ENCODE results near the gene CCDC30. TPM values are rescaled to one million over a fixed set of nuclear protein-coding genes. Genes with fewer than 3 reads are reported as not detected.
"Not testable (repeated sequence)": the region's sequence is repeated elsewhere in the genome, so short reads cannot be mapped to it uniquely, and the experiment has no call there.

CCDC30 gene
- total RNA-seq, 4 donors from 2014 or later: 0.75 to 3.7 (median 1.7) TPM

GRCh38 chr1:42476605-42477004 is 13.5 kb downstream of the CCDC30 start:
- WGBS, 2 donors (ENCODE audit: low coverage in 1 of 2): 85 to 88% methylated on average over 2 to 4 of the region's 4 CpGs
- in situ Hi-C loops (cut with MboI; ENCODE audit: low pct_ligation_motif_present in 1 of 4, low pct_unique_long_range_greater_than_20kb in 1 of 4, low sequenced_read_pairs in 3 of 4) (no loop called here), intact Hi-C loops (cut with DNase I; ENCODE audit: low total_unique reads) (no loop called here)
- no peak for DNase-seq
- H3K4me1 ChIP-seq: no peaks in the 10 kb centered on the region
- no peak overlapping the region for H3K4me3 ChIP-seq
- no peaks in the 10 kb centered on the region for H3K27me3 ChIP-seq
- TF ChIP-seq EP300 (IDR thresholded peaks at IDR 0.05; ENCODE audit: low read depth): no peak
- TF ChIP-seq POLR2A (IDR thresholded peaks at IDR 0.05): no peak
- no peak for TF ChIP-seq CTCF (IDR thresholded peaks at IDR 0.05)
- TF ChIP-seq POLR2AphosphoS5 (IDR thresholded peaks at IDR 0.05): no peak
- H3K36me3 ChIP-seq: peaks cover 0 to 7% (median 0%) of the 10 kb centered on the region in 4 donors
- H3K27ac ChIP-seq: no peak overlapping the region
- H3K9me3 ChIP-seq: no peaks in the 10 kb centered on the region

GRCh38 chr1:42477354-42477753 is 14.3 kb downstream of the CCDC30 start:
- H3K27me3 ChIP-seq; H3K27ac ChIP-seq; DNase-seq; H3K9me3 ChIP-seq; H3K4me3 ChIP-seq; H3K4me1 ChIP-seq; intact Hi-C loops (cut with DNase I; ENCODE audit: low total_unique reads); in situ Hi-C loops (cut with MboI; ENCODE audit: low pct_ligation_motif_present in 1 of 4, low pct_unique_long_range_greater_than_20kb in 1 of 4, low sequenced_read_pairs in 3 of 4); H3K36me3 ChIP-seq: not testable (repeated sequence)
- 86 to 90% methylated on average over 2 to 4 of the region's 4 CpGs for WGBS, 2 donors (ENCODE audit: low coverage in 1 of 2)

- no peak for DNase-seq
- WGBS, 2 donors (ENCODE audit: low coverage in 1 of 2): 88 to 96% methylated on average over 3 of the region's 3 CpGs
- intact Hi-C loops (cut with DNase I; ENCODE audit: low total_unique reads): no loop called here
These were observed 14.7 kb downstream of the CCDC30 start for GRCh38 chr1:42477775-42478174.

GRCh38 chr1:42479621-42480020 is 16.5 kb downstream of the CCDC30 start:
- no peak overlapping the region for H3K4me3 ChIP-seq
- intact Hi-C loops (cut with DNase I; ENCODE audit: low total_unique reads): no loop called here
- no peak for TF ChIP-seq POLR2A (IDR thresholded peaks at IDR 0.05)

More at GRCh38 chr1:42477775-42478174, 14.7 kb downstream of the CCDC30 start:
- no peak for TF ChIP-seq POLR2A (IDR thresholded peaks at IDR 0.05)
- TF ChIP-seq POLR2AphosphoS5 (IDR thresholded peaks at IDR 0.05): no peak
- no peak for TF ChIP-seq EP300 (IDR thresholded peaks at IDR 0.05; ENCODE audit: low read depth)
- no peak for TF ChIP-seq CTCF (IDR thresholded peaks at IDR 0.05)
- H3K27ac ChIP-seq: no peak overlapping the region
- H3K36me3 ChIP-seq: peaks cover 0 to 8% (median 1%) of the 10 kb centered on the region in 4 donors
- no peak overlapping the region for H3K4me3 ChIP-seq
- H3K9me3 ChIP-seq: no peaks in the 10 kb centered on the region
- H3K27me3 ChIP-seq: no peaks in the 10 kb centered on the region
- no peaks in the 10 kb centered on the region for H3K4me1 ChIP-seq
- in situ Hi-C loops (cut with MboI; ENCODE audit: low pct_ligation_motif_present in 1 of 4, low pct_unique_long_range_greater_than_20kb in 1 of 4, low sequenced_read_pairs in 3 of 4): no loop called here

GRCh38 chr1:42480921-42481320 is 17.8 kb downstream of the CCDC30 start:
- intact Hi-C loops (cut with DNase I; ENCODE audit: low total_unique reads): no loop called here
- Histone ChIP-seq H3K9me3 (no peaks in the 10 kb centered on the region), H3K4me3 (no peak overlapping the region), H3K4me1 (no peaks in the 10 kb centered on the region), H3K27ac (no peak overlapping the region), H3K36me3 (peaks cover 0 to 10% (median 1%) of the 10 kb centered on the region in 4 donors), H3K27me3 (no peaks in the 10 kb centered on the region)
- no peak for DNase-seq
- no peak for TF ChIP-seq POLR2A (IDR thresholded peaks at IDR 0.05)
- no peak for TF ChIP-seq POLR2AphosphoS5 (IDR thresholded peaks at IDR 0.05)
- no peak for TF ChIP-seq EP300 (IDR thresholded peaks at IDR 0.05; ENCODE audit: low read depth)
- no peak for TF ChIP-seq CTCF (IDR thresholded peaks at IDR 0.05)
- 100% methylated on average over 1 of the region's 1 CpG; no CpG with 5 or more reads in 1 of the 2 donors for WGBS, 2 donors (ENCODE audit: low coverage in 1 of 2)
- in situ Hi-C loops (cut with MboI; ENCODE audit: low pct_ligation_motif_present in 1 of 4, low pct_unique_long_range_greater_than_20kb in 1 of 4, low sequenced_read_pairs in 3 of 4): no loop called here

More at GRCh38 chr1:42479621-42480020, 16.5 kb downstream of the CCDC30 start:
- no peaks in the 10 kb centered on the region for H3K27me3 ChIP-seq
- no peaks in the 10 kb centered on the region for H3K4me1 ChIP-seq
- peaks cover 0 to 10% (median 1%) of the 10 kb centered on the region in 4 donors for H3K36me3 ChIP-seq
- H3K9me3 ChIP-seq: no peaks in the 10 kb centered on the region
- no peak overlapping the region for H3K27ac ChIP-seq
- WGBS, 2 donors (ENCODE audit: low coverage in 1 of 2): 40 to 51% methylated on average over 1 to 4 of the region's 4 CpGs
- DNase-seq: no peak
- in situ Hi-C loops (cut with MboI; ENCODE audit: low pct_ligation_motif_present in 1 of 4, low pct_unique_long_range_greater_than_20kb in 1 of 4, low sequenced_read_pairs in 3 of 4): no loop called here

Measured in transverse colon (tissue), 4 donors.